Endothelial cell of umbilical vein (primary cell): ENCODE measurements around the gene LDHAL6B. TPM values are rescaled to one million over a fixed set of nuclear protein-coding genes. Genes with fewer than 3 reads are reported as not detected.

ENCODE experiments used
- BruUV-seq: library from RNA; stranded (reverse); fragments of 400-500 nt; replicated peaks from 2 replicates; lab custom pipeline; 2021; lab: Mats Ljungman, UMichigan
- CTCF ChIA-PET: fragments of 300-600, 350-600 bp; sonication (Branson Sonifier 250); formaldehyde crosslinking; loops from one replicate; lab custom pipeline; 2021; ENCODE audit warnings: antibody characterized with exemption, inconsistent platforms; lab: Charles Lee
- POLR2A ChIA-PET: fragments of 300-600, 350-600 bp; sonication (Branson Sonifier 250); formaldehyde crosslinking; loops from one replicate; lab custom pipeline; 2021; ENCODE audit warnings: antibody characterized with exemption, inconsistent platforms; lab: Charles Lee
- DNase-seq: peaks from one replicate; pipeline ENCODE4 v3.0.0-alpha.2; 2011; ENCODE audit warnings: low read depth, low spot score
- FAIRE-seq: peaks from 2 replicates; lab custom pipeline; 2011; peaks lifted over from hg19 to GRCh38; lab: Jason Lieb, UNC
- H2AFZ ChIP-seq: 2 replicates; pipeline ENCODE4 v1.6.0; 2012; ENCODE audit warnings: low read depth, low read length, control low read depth, inconsistent platforms
- H3K27ac ChIP-seq: 2 replicates; pipeline ENCODE4 v1.5.1; 2011; ENCODE audit warnings: low read depth, mild to moderate bottlenecking, control low read depth, low read length, moderate library complexity; ENCODE audit not compliant: insufficient read depth
- H3K27me3 ChIP-seq, 2 experiments: 2 replicates each; pipeline versions ENCODE4 v1.6.0 to v1.6.1; 2011; ENCODE audit warnings: low read length in 2 of 2, mixed read lengths in 1 of 2; ENCODE audit not compliant: control insufficient read depth in 2 of 2, insufficient read depth in 2 of 2
- H3K36me3 ChIP-seq, 2 experiments: 2 replicates in 1 of 2; 3 replicates in 1 of 2; pipeline ENCODE4 v1.5.1; 2011; ENCODE audit warnings: low read length in 2 of 2, mild to moderate bottlenecking in 1 of 2, moderate library complexity in 1 of 2; ENCODE audit not compliant: control insufficient read depth in 2 of 2, insufficient read depth in 2 of 2; ENCODE audit errors: extremely low read depth in 1 of 2
- H3K4me1 ChIP-seq: 3 replicates; pipeline ENCODE4 v1.5.1; 2011; ENCODE audit warnings: mild to moderate bottlenecking, low read length; ENCODE audit not compliant: control insufficient read depth, insufficient read depth; ENCODE audit errors: extremely low read depth
- H3K4me2 ChIP-seq: 2 replicates; pipeline ENCODE4 v1.6.1; 2011; ENCODE audit warnings: low read length, control low read depth, mixed read lengths; ENCODE audit not compliant: insufficient read depth
- H3K4me3 ChIP-seq, 3 experiments: fragments of 200-600 bp in 1 of 3; sonication (generic), shearing (Covaris generic) in 1 of 3; replicated peaks in 1 of 3; 2 replicates each; pipeline ENCODE4 v1.5.1; 2011 to 2016; ENCODE audit warnings: control low read depth in 3 of 3, low read length in 3 of 3, mild to moderate bottlenecking in 2 of 3, inconsistent platforms in 1 of 3, low read depth in 1 of 3, moderate library complexity in 1 of 3; ENCODE audit not compliant: insufficient read depth in 1 of 3
- H3K79me2 ChIP-seq: 2 replicates; pipeline ENCODE4 v1.6.0; 2012; ENCODE audit warnings: low read length, inconsistent platforms; ENCODE audit not compliant: control insufficient read depth, insufficient read depth
- H3K9ac ChIP-seq: replicated peaks from 2 replicates; pipeline ENCODE3; 2011; ENCODE audit warnings: low read length, control low read depth; ENCODE audit not compliant: insufficient read depth; ENCODE audit errors: extremely low read depth
- H3K9me1 ChIP-seq: replicated peaks from 3 replicates; pipeline ENCODE4 v1.6.0; 2011; ENCODE audit warnings: mild to moderate bottlenecking, low read length; ENCODE audit not compliant: control insufficient read depth, insufficient read depth; ENCODE audit errors: extremely low read depth
- H3K9me3 ChIP-seq: replicated peaks from 2 replicates; pipeline ENCODE4 v1.5.1; 2012; ENCODE audit warnings: low read length, inconsistent platforms; ENCODE audit not compliant: control insufficient read depth, insufficient read depth
- H4K20me1 ChIP-seq: replicated peaks from 2 replicates; pipeline ENCODE3; 2011; ENCODE audit warnings: mild to moderate bottlenecking, low read length; ENCODE audit not compliant: control insufficient read depth, insufficient read depth; ENCODE audit errors: extremely low read depth
- CTCF ChIP-seq, 2 donors: IDR thresholded peaks; 1 replicate in 1 of 2; 2 replicates in 1 of 2; pipeline ENCODE4 v1.5.1; 2011; ENCODE audit warnings: low read length in 2 of 2, mild to moderate bottlenecking in 2 of 2, moderate library complexity in 2 of 2, control low read depth in 1 of 2, inconsistent platforms in 1 of 2, low read depth in 1 of 2; ENCODE audit not compliant: insufficient read depth in 1 of 2; ENCODE audit errors: extremely low read depth in 1 of 2
- EZH2 ChIP-seq: IDR thresholded peaks from 2 replicates; pipeline ENCODE4 v1.6.1; 2012; ENCODE audit warnings: borderline replicate concordance, low read depth, mild to moderate bottlenecking, moderate library complexity, low read length, inconsistent platforms; ENCODE audit not compliant: severe bottlenecking
- FOS ChIP-seq: IDR thresholded peaks from 2 replicates; pipeline ENCODE4 v1.6.1; 2011; ENCODE audit warnings: mild to moderate bottlenecking, low read length, moderate library complexity, borderline replicate concordance; ENCODE audit not compliant: insufficient read depth
- GATA2 ChIP-seq: IDR thresholded peaks from 2 replicates; pipeline ENCODE4 v1.7.0; 2011; ENCODE audit warnings: low read depth, mild to moderate bottlenecking, moderate library complexity, mixed read lengths, low read length; ENCODE audit not compliant: insufficient read length, insufficient read depth
- JUN ChIP-seq: IDR thresholded peaks from 2 replicates; pipeline ENCODE4 v1.6.1; 2011; ENCODE audit warnings: borderline replicate concordance, low read depth; ENCODE audit not compliant: insufficient read length, insufficient read depth
- MAX ChIP-seq: IDR thresholded peaks from 2 replicates; pipeline ENCODE4 v1.6.1; 2011; ENCODE audit not compliant: insufficient read depth, insufficient read length
- MYC ChIP-seq: IDR thresholded peaks from one replicate; pipeline ENCODE4 v1.6.1; 2011; ENCODE audit warnings: mild to moderate bottlenecking, low read depth, low read length
- POLR2A ChIP-seq: IDR thresholded peaks from 2 replicates; pipeline ENCODE4 v1.6.1; 2012; ENCODE audit warnings: low read depth, mild to moderate bottlenecking, control low read depth, low read length
- POLR2AphosphoS5 ChIP-seq: IDR thresholded peaks from 2 replicates; pipeline ENCODE4 v1.6.1; 2012; ENCODE audit warnings: low read depth, mild to moderate bottlenecking, control low read depth, low read length, moderate library complexity; ENCODE audit not compliant: insufficient read depth
- dilution Hi-C: fragments of 300-500 bp; cut with MboI; formaldehyde crosslinking; loops from one replicate; pipeline ENCODE4 v1.15.0; 2019; ENCODE audit warnings: low sequenced_read_pairs; ENCODE audit not compliant: extremely low pct_ligation_motif_present
- intact Hi-C: fragments of 100-400 bp; cut with micrococcal nuclease; formaldehyde crosslinking; loops from one replicate; pipeline ENCODE4 v1.10.0; 2022
- polyA plus RNA-seq, 4 experiments: library from polyadenylated mRNA; depleted of rRNA in 3 of 4; stranded (reverse) in 3 of 4; unstranded in 1 of 4; fragments of >200 nt; gene quantifications; 2 replicates each; pipeline versions ENCODE4 v1.2.1 to v1.2.3, GENCODE V29; 2011 to 2012; ENCODE audit warnings: missing spikeins in 1 of 4
- total RNA-seq: library from RNA; stranded (reverse); gene quantifications from 2 replicates; pipeline ENCODE4 v1.2.3, GENCODE V29; 2021

The LDHAL6B gene
- total and polyA plus RNA-seq, 2 donors (not counting 3 experiments of a cell fraction or from before 2014, with no cell fraction given): not detected

- Histone ChIP-seq H2AFZ (no peak overlapping the region), H3K9me3 (no peaks in the 10 kb centered on the region), H3K27ac (peak overlapping the region; percentile 26), H3K9ac (no peak overlapping the region), H3K4me1 (peaks cover 57% of the 10 kb centered on the region), H3K79me2 (no peaks in the 10 kb centered on the region), H3K36me3 (peaks cover 2 to 8% of the 10 kb centered on the region in 2 experiments), H4K20me1 (no peaks in the 10 kb centered on the region), H3K4me3 (no peak overlapping the region), H3K27me3 (no peaks in the 10 kb centered on the region), H3K4me2 (peak overlapping the region; percentile 6), H3K9me1 (no peaks in the 10 kb centered on the region)
- FAIRE-seq: no peak
- CTCF ChIA-PET: no interaction called here
- dilution Hi-C loops (no loop called here), intact Hi-C loops (loop anchor here (5.0 kb wide), 1 partner anchor 150 kb away; the partner anchor contains the start of gene MYO1E)
- POLR2A ChIA-PET: interaction anchor here (0.5 kb wide), 1 partner anchor 170 kb away, joined by 9 read pairs; no protein-coding TSS in a partner anchor
- DNase-seq: no peak
- no peak for TF ChIP-seq JUN
- peak; percentile 14 for TF ChIP-seq GATA2
- peak; percentile 16 for TF ChIP-seq FOS
- no TSS peak for BruUV-seq
These were observed 15.2 kb downstream of the LDHAL6B start for GRCh38 chr15:59221511-59222505.

- no peaks in the 10 kb centered on the region for H3K79me2 ChIP-seq
- no TSS peak for BruUV-seq
- peaks cover 56% of the 10 kb centered on the region for H3K4me1 ChIP-seq
- H3K9me3 ChIP-seq: no peaks in the 10 kb centered on the region
- H3K4me3 ChIP-seq: no peak overlapping the region
- no peak for DNase-seq
- H3K36me3 ChIP-seq: peaks cover 0 to 7% of the 10 kb centered on the region in 2 experiments
- no peak overlapping the region for H3K4me2 ChIP-seq
- intact Hi-C loops: loop anchor here (5.0 kb wide), 1 partner anchor 149 kb away; the partner anchor contains the start of gene MYO1E
- H4K20me1 ChIP-seq: no peaks in the 10 kb centered on the region
- CTCF ChIA-PET: no interaction called here
- no peaks in the 10 kb centered on the region for H3K27me3 ChIP-seq
- no peak overlapping the region for H3K27ac ChIP-seq
- no peaks in the 10 kb centered on the region for H3K9me1 ChIP-seq
- dilution Hi-C loops: no loop called here
- FAIRE-seq: no peak
- H2AFZ ChIP-seq: no peak overlapping the region
- POLR2A ChIA-PET: no interaction called here
- TF ChIP-seq JUN: no peak
- no peak for TF ChIP-seq POLR2A
- no peak for TF ChIP-seq MAX
- no peak for TF ChIP-seq MYC
- TF ChIP-seq POLR2AphosphoS5: no peak
- TF ChIP-seq GATA2: no peak
- TF ChIP-seq EZH2: no peak
- no peak for TF ChIP-seq CTCF (IDR thresholded peaks at IDR 0.05; ENCODE audit: extremely low read depth in 1 of 2, insufficient read depth in 1 of 2, low read depth in 1 of 2, low read length in 2 of 2)
- TF ChIP-seq FOS: no peak
- H3K9ac ChIP-seq: no peak overlapping the region
These were observed 16.4 kb downstream of the LDHAL6B start for GRCh38 chr15:59222906-59223550.
